ENCODE results near the gene GRID1.

GRCh38 chr10:86293396-86293791, 73.2 kb downstream of the GRID1 start:
- TF ChIP-seq CTCF (IDR thresholded peaks at IDR 0.05) (no peak), POLR2A (IDR thresholded peaks at IDR 0.05) (no peak), POLR2AphosphoS5 (IDR thresholded peaks at IDR 0.05) (no peak)

All from breast epithelium (tissue), 3 donors.